AG09319 (cell line): ENCODE results near the gene ARF4.
"Not testable (repeated sequence)": the region's sequence is repeated elsewhere in the genome, so short reads cannot be mapped to it uniquely, and the experiment has no call there.

Source experiments
- DNase-seq: peaks from one replicate; pipeline ENCODE4 v3.0.0-alpha.2; 2010; ENCODE audit warnings: low read depth; ENCODE audit errors: extremely low read depth
- CTCF ChIP-seq: IDR thresholded peaks from 2 replicates; pipeline ENCODE4 v1.5.1; 2011; ENCODE audit warnings: low read depth, mild to moderate bottlenecking, inconsistent platforms, low read length, moderate library complexity

The ARF4 gene

DNA sequence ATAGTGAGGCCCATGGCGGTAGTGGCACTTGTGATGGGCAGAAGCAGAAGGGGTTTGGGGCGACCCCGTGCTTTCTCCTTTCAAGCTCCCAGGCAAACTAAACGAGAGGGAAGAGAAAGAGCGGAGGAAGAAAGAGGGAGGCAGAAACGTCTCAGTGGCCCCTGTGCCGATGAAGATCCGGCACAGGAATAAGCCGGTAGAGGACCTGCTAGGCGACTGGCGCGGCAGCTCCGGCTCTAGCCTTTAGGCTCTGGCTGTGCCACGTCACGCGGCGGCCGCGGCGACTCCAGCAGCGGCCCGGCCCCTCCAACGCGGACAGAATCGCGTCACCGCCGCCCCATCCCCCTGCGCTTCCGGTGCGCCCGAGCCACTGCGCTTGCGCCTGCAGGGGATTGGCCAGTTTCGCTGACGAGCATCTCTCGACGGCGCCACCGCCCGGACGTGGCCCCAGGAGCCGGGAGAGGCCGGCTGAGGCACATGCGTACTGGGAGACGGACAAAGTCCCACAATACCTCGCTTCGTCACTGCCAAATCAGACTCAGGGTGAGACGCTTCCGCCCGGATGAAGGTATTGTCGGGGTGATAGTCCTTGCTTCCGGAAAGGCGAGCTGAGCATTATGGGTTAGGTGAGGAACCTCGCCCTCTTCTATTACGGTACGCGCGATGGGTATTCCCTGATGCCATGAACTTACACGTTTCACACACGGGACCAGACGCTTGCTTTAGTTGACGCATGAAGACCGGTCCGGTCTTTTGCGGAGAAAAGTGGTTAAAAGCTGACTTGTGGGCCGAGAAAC lies at the start of gene ARF4:
Gene ARF4 (minus strand): TSS at position 218 of the 797 bp plus-strand sequence. CDS start 204 bp downstream, at position 14.
- peak; percentile 27 for TF ChIP-seq CTCF
- DNase-seq, result peak; percentile 99

DNA sequence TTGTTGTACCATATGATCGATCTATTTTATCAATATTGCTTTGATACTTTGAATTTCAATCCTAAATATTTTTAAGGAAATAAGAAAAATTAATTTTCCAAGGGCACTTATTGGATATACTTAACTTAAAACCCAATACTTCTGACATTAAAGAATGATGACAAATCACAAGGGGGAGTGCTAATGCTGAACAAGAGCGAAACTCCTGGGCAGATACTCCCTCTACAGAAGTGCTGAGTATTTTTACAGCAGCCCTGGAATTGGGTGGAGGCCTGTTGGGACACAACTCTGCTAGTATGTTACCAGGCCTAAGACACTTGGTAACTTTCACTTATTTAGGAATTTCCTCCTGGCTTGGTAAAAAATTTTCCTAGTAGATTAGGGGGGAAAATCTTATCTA lies 49.6 kb upstream of the ARF4 start:
- TF ChIP-seq CTCF, result peak; percentile 25
- DNase-seq, result no peak

DNA sequence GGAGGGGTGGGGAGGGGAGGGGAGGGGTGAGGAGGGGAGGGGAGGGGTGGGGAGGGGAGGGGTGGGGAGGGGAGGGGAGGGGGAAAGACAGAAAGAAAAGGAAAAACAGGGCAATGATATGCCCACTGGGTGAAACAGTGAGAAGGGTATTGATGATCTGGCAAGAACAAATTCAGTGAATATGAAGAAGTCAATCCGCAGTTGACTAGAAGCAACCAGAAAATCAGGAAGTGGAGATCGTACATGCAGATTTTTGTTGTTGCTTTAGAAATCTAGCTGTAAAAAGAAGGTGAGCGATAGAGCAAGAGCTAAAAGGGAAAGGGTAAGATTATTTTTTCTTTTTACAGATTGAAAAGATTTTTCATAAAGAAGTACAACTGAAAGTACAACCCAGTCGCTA lies 47.6 kb upstream of the ARF4 start:
- no peak for TF ChIP-seq CTCF
- DNase-seq, result no peak

GRCh38 chr3:57637391-57637790 lies 40.2 kb upstream of the ARF4 start:
- peak; percentile 24 for DNase-seq
- no peak for TF ChIP-seq CTCF

- not testable (repeated sequence) for DNase-seq
Measured at GRCh38 chr3:57634259-57634658, 37.1 kb upstream of the ARF4 start.

DNA sequence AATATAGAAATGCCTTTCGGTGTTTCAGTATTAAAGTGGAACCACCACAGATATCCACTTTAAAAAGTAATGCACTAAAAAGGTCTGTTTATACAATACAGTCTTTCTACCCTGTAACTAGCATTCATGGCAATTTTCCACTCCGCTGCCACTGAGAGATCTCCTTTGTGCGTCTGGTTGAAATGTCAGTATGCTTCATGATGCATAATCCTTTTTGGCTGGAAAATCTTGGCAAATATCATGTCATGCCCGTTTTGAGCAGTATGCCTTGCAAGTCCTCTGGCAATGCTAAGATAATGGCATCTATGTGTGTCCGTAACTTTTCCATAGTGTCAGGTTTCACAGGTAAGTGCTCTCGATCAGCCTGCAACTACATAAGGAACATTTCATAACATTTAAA lies 30.8 kb upstream of the ARF4 start:
- no peak for TF ChIP-seq CTCF
- DNase-seq, result no peak

- TF ChIP-seq CTCF, result no peak
- DNase-seq, result no peak
Measured at GRCh38 chr3:57624801-57625200, 27.7 kb upstream of the ARF4 start.

DNA sequence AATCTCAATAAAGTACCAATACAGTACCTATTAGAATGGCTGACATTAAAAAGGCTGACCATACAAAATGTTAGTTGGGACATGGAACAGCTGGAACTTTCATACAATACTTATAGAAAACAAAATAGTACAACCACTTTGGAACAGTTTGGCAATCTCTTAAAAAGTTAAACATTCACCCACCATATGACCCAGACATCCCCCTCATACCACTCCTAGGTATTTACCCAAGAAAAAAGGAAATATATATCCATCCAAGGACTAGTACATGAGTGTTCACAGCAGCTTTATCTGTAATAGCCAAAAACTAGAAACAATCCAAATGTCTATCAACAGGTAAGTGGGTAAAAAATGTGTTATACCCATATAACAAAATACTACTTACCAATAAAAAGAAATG lies 25.2 kb upstream of the ARF4 start:
- TF ChIP-seq CTCF, result no peak
- DNase-seq, result no peak
